ENCODE results near the gene CLHC1.

The CLHC1 gene

GRCh38 chr2:55168221-55169154, 63.6 kb downstream of the CLHC1 start:
- DNase-seq, result peak; percentile 71

GRCh38 chr2:55165626-55166025, 66.5 kb downstream of the CLHC1 start:
- DNase-seq, result no peak

- no peak for DNase-seq
Observed at GRCh38 chr2:55164534-55165480, 67.3 kb downstream of the CLHC1 start.

- DNase-seq, result no peak
Observed at GRCh38 chr2:55163941-55164390, 68.1 kb downstream of the CLHC1 start.

- DNase-seq, result no peak
Observed at GRCh38 chr2:55163274-55163721, 68.8 kb downstream of the CLHC1 start.

GRCh38 chr2:55162284-55163006, 69.6 kb downstream of the CLHC1 start:
- DNase-seq, result no peak

GRCh38 chr2:55161295-55162210, 70.5 kb downstream of the CLHC1 start:
- DNase-seq, result no peak

- DNase-seq, result no peak
Observed at GRCh38 chr2:55160422-55160821, 71.7 kb downstream of the CLHC1 start.

GRCh38 chr2:55159752-55160151, 72.3 kb downstream of the CLHC1 start:
- DNase-seq, result no peak

GRCh38 chr2:55159037-55159651, 72.9 kb downstream of the CLHC1 start:
- DNase-seq, result no peak

- no peak for DNase-seq
Observed at GRCh38 chr2:55158111-55158814, 73.8 kb downstream of the CLHC1 start.

GRCh38 chr2:55157474-55157884, 74.6 kb downstream of the CLHC1 start:
- no peak for DNase-seq

- DNase-seq, result no peak
Observed at GRCh38 chr2:55156984-55157383, 75.1 kb downstream of the CLHC1 start.

GRCh38 chr2:55156326-55156725, 75.8 kb downstream of the CLHC1 start:
- DNase-seq, result no peak

- DNase-seq, result no peak
Observed at GRCh38 chr2:55155764-55156281, 76.3 kb downstream of the CLHC1 start.

GRCh38 chr2:55155206-55155605, 76.9 kb downstream of the CLHC1 start:
- DNase-seq, result no peak

GRCh38 chr2:55154525-55155030, 77.5 kb downstream of the CLHC1 start:
- DNase-seq, result no peak

GRCh38 chr2:55153584-55154299, 78.4 kb downstream of the CLHC1 start:
- no peak for DNase-seq

Measured in activated effector memory CD4-positive, alpha-beta T cell treated with anti-CD3 and anti-CD28 coated beads, Interleukin-2, amount 50 U/mL, for 16 hours (primary cell).